T-helper 1 cell treated with Interleukin-12 subunit alpha and Interleukin-12 subunit beta and Interleukin-4 antibody, amounts not matched to agents 30 ng/mL and 1 ng/mL, for 36 hours (primary cell): ENCODE results near the gene NNMT. TPM values are rescaled to one million over a fixed set of nuclear protein-coding genes. Genes with fewer than 3 reads are reported as not detected.

Experiments used
- intact Hi-C: fragments of 100-400 bp; cut with micrococcal nuclease; formaldehyde crosslinking; loops from one replicate; pipeline ENCODE4 v1.15.1; 2024
- total RNA-seq: library from RNA; stranded (reverse); gene quantifications from 2 replicates; pipeline ENCODE4 v1.2.3, GENCODE V29; 2022

The NNMT gene
- total RNA-seq, 1 donor from 2014 or later, result not detected

- intact Hi-C loops, result no loop called here
Observed at GRCh38 chr11:114307524-114308203, 11.5 kb downstream of the NNMT start.

GRCh38 chr11:114308689-114309089 is 12.5 kb downstream of the NNMT start:
- intact Hi-C loops, result no loop called here

GRCh38 chr11:114309517-114309916 is 13.3 kb downstream of the NNMT start:
- intact Hi-C loops, result no loop called here

GRCh38 chr11:114310095-114310494 is 13.9 kb downstream of the NNMT start:
- intact Hi-C loops, result no loop called here

- intact Hi-C loops, result no loop called here
Observed at GRCh38 chr11:114311946-114312345, 15.7 kb downstream of the NNMT start.

- intact Hi-C loops, result no loop called here
Observed at GRCh38 chr11:114314096-114314495, 17.9 kb downstream of the NNMT start.

GRCh38 chr11:114315749-114316368 is 19.7 kb downstream of the NNMT start:
- intact Hi-C loops, result no loop called here

- intact Hi-C loops, result no loop called here
Observed at GRCh38 chr11:114316980-114317786, 21.0 kb downstream of the NNMT start.

- intact Hi-C loops, result no loop called here
Observed at GRCh38 chr11:114317787-114318137, 21.6 kb downstream of the NNMT start.

- intact Hi-C loops, result no loop called here
Observed at GRCh38 chr11:114318361-114318760, 22.2 kb downstream of the NNMT start.

- intact Hi-C loops, result no loop called here
Observed at GRCh38 chr11:114319716-114320328, 23.6 kb downstream of the NNMT start.

GRCh38 chr11:114321621-114322257 is 25.5 kb downstream of the NNMT start:
- intact Hi-C loops, result no loop called here

GRCh38 chr11:114322934-114323333 is 26.7 kb downstream of the NNMT start:
- intact Hi-C loops, result no loop called here

GRCh38 chr11:114326151-114326550 is 30.0 kb downstream of the NNMT start:
- intact Hi-C loops, result no loop called here

GRCh38 chr11:114326776-114327175 is 30.6 kb downstream of the NNMT start:
- intact Hi-C loops, result no loop called here

- intact Hi-C loops, result no loop called here
Observed at GRCh38 chr11:114330373-114330772, 34.2 kb downstream of the NNMT start.

- intact Hi-C loops, result loop anchor here (1.0 to 10.0 kb wide), 4 partner anchors 98 to 1934 kb away; partner anchors contain the start of gene REXO2
Observed at GRCh38 chr11:114340311-114341131, 44.3 kb downstream of the NNMT start.

- intact Hi-C loops, result loop anchor here (2.0 to 10.0 kb wide), 3 partner anchors 97 to 1933 kb away; partner anchors contain the start of gene REXO2
Observed at GRCh38 chr11:114341667-114342066, 45.5 kb downstream of the NNMT start.

GRCh38 chr11:114342476-114342875 is 46.3 kb downstream of the NNMT start:
- intact Hi-C loops, result loop anchor here (10.0 kb wide), 1 partner anchor 1932 kb away; no protein-coding TSS in a partner anchor

- intact Hi-C loops, result loop anchor here (10.0 kb wide), 1 partner anchor 1932 kb away; no protein-coding TSS in a partner anchor
Observed at GRCh38 chr11:114343020-114343419, 46.8 kb downstream of the NNMT start.
